ENCODE measurements around the gene EXOC6B.

The EXOC6B gene

DNA sequence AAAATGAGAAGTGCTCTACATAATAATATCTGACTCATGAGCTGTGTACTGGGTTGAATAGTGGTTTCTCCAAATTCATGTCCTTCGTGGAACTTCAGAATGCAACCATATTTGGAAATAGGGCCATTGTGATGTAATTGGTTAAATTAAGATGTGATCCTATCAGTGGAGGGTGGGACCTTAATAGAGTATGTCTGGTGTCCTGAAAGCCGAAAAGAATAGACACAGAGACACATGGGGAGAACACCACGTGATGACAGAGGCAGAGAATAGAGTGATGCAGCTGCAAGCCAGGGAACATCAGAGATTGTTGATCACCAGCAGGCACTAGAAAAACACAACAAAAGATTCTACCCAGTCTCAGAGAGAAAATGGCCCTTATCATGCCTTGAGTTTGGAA is 310.1 kb downstream of the EXOC6B start:
- no peak overlapping the region for H3K4me3 ChIP-seq (ENCODE audit: low read depth in 1 of 2, low read length in 2 of 2)
- DNase-seq (no peak), ATAC-seq (ENCODE audit: insufficient read depth, low read depth) (no peak)
- H3K4me1 ChIP-seq (ENCODE audit: insufficient read depth, low read length), result no peaks in the 10 kb centered on the region
- TF ChIP-seq, protein P1, sequence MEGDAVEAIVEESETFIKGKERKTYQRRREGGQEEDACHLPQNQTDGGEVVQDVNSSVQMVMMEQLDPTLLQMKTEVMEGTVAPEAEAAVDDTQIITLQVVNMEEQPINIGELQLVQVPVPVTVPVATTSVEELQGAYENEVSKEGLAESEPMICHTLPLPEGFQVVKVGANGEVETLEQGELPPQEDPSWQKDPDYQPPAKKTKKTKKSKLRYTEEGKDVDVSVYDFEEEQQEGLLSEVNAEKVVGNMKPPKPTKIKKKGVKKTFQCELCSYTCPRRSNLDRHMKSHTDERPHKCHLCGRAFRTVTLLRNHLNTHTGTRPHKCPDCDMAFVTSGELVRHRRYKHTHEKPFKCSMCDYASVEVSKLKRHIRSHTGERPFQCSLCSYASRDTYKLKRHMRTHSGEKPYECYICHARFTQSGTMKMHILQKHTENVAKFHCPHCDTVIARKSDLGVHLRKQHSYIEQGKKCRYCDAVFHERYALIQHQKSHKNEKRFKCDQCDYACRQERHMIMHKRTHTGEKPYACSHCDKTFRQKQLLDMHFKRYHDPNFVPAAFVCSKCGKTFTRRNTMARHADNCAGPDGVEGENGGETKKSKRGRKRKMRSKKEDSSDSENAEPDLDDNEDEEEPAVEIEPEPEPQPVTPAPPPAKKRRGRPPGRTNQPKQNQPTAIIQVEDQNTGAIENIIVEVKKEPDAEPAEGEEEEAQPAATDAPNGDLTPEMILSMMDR (IDR thresholded peaks at IDR 0.05; ENCODE audit: borderline replicate concordance, extremely low read depth, low read length, poor library complexity, severe bottlenecking), result no peak
- no peak for TF ChIP-seq EZH2 (IDR thresholded peaks at IDR 0.05; ENCODE audit: borderline replicate concordance, low read depth, low read length, severe bottlenecking)
- no peaks in the 10 kb centered on the region for H4K20me1 ChIP-seq (ENCODE audit: insufficient read depth, low read length)
- no peaks in the 10 kb centered on the region for H3K9me3 ChIP-seq (ENCODE audit: insufficient read depth, low read length, severe bottlenecking)
- H2AFZ ChIP-seq (ENCODE audit: low read depth, low read length), result no peak overlapping the region
- no peak overlapping the region for H3K4me2 ChIP-seq (ENCODE audit: insufficient read depth, low read length)
- no peaks in the 10 kb centered on the region for H3K27me3 ChIP-seq (ENCODE audit: insufficient read depth, low read length, poor library complexity)
- no peak overlapping the region for H3K9ac ChIP-seq (ENCODE audit: low read depth, low read length)
- no peaks in the 10 kb centered on the region for H3K79me2 ChIP-seq (ENCODE audit: insufficient read depth, low read length)
- no peaks in the 10 kb centered on the region for H3K36me3 ChIP-seq (ENCODE audit: insufficient read depth, low read length)
- H3K27ac ChIP-seq (ENCODE audit: low read length), result no peak overlapping the region

DNA sequence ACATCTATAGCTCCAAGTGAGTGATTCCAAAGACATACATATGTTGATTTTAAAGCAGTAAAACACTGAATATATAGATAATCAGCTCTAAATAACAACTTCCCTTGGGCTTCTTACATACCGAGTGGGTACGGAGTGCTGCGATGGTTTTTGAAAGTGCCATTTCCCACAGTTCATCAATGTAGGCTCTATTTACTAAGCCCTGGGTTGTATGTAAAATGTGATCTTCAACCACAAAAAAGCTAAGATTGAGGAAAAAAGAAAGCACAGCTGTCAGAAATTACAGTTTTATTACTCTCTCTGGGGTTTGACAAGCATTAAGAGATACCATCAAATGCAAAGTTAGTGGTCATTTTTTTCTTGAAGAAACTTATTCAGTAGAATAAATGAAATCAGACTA is 312.8 kb downstream of the EXOC6B start:
- Histone ChIP-seq H3K4me3 (ENCODE audit: low read depth in 1 of 2, low read length in 2 of 2) (no peak overlapping the region), H3K79me2 (ENCODE audit: insufficient read depth, low read length) (no peaks in the 10 kb centered on the region), H3K27me3 (ENCODE audit: insufficient read depth, low read length, poor library complexity) (no peaks in the 10 kb centered on the region), H3K27ac (ENCODE audit: low read length) (no peak overlapping the region), H3K9me3 (ENCODE audit: insufficient read depth, low read length, severe bottlenecking) (no peaks in the 10 kb centered on the region), H3K4me2 (ENCODE audit: insufficient read depth, low read length) (no peak overlapping the region), H3K36me3 (ENCODE audit: insufficient read depth, low read length) (no peaks in the 10 kb centered on the region), H3K4me1 (ENCODE audit: insufficient read depth, low read length) (no peaks in the 10 kb centered on the region), H3K9ac (ENCODE audit: low read depth, low read length) (no peak overlapping the region), H4K20me1 (ENCODE audit: insufficient read depth, low read length) (no peaks in the 10 kb centered on the region), H2AFZ (ENCODE audit: low read depth, low read length) (no peak overlapping the region)
- DNase-seq, result no peak
- TF ChIP-seq, protein P1 (IDR thresholded peaks at IDR 0.05; ENCODE audit: borderline replicate concordance, extremely low read depth, low read length, poor library complexity, severe bottlenecking), result no peak
- TF ChIP-seq EZH2 (IDR thresholded peaks at IDR 0.05; ENCODE audit: borderline replicate concordance, low read depth, low read length, severe bottlenecking), result no peak
- no peak for ATAC-seq (ENCODE audit: insufficient read depth, low read depth)

DNA sequence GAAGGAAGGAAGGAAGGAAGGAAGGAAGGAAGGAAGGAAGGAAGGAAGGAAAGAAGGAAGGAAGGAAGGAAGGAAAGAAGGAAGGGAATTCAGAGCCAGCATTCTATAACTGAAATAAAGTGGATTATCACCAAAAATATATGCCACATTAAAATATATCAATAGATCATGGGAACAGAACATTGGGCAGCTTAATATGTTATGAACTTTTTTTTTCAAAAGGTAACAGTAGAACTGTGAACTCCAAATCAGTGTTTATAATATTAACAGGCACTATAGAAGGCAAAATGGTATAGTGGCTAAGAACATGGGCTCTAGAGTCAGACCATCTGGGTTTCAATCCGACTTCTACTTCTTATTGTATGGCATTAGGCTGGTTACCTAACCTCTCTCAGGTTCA is 313.5 kb downstream of the EXOC6B start:
- Histone ChIP-seq H3K36me3 (ENCODE audit: insufficient read depth, low read length) (no peaks in the 10 kb centered on the region), H3K9me3 (ENCODE audit: insufficient read depth, low read length, severe bottlenecking) (no peaks in the 10 kb centered on the region), H3K4me1 (ENCODE audit: insufficient read depth, low read length) (no peaks in the 10 kb centered on the region), H4K20me1 (ENCODE audit: insufficient read depth, low read length) (no peaks in the 10 kb centered on the region), H3K27me3 (ENCODE audit: insufficient read depth, low read length, poor library complexity) (no peaks in the 10 kb centered on the region), H3K9ac (ENCODE audit: low read depth, low read length) (no peak overlapping the region), H3K4me2 (ENCODE audit: insufficient read depth, low read length) (no peak overlapping the region), H2AFZ (ENCODE audit: low read depth, low read length) (no peak overlapping the region), H3K4me3 (ENCODE audit: low read depth in 1 of 2, low read length in 2 of 2) (no peak overlapping the region), H3K27ac (ENCODE audit: low read length) (no peak overlapping the region), H3K79me2 (ENCODE audit: insufficient read depth, low read length) (no peaks in the 10 kb centered on the region)
- TF ChIP-seq, protein P1 (IDR thresholded peaks at IDR 0.05; ENCODE audit: borderline replicate concordance, extremely low read depth, low read length, poor library complexity, severe bottlenecking), result no peak
- no peak for TF ChIP-seq EZH2 (IDR thresholded peaks at IDR 0.05; ENCODE audit: borderline replicate concordance, low read depth, low read length, severe bottlenecking)
- ATAC-seq (ENCODE audit: insufficient read depth, low read depth) (no peak), DNase-seq (no peak)

DNA sequence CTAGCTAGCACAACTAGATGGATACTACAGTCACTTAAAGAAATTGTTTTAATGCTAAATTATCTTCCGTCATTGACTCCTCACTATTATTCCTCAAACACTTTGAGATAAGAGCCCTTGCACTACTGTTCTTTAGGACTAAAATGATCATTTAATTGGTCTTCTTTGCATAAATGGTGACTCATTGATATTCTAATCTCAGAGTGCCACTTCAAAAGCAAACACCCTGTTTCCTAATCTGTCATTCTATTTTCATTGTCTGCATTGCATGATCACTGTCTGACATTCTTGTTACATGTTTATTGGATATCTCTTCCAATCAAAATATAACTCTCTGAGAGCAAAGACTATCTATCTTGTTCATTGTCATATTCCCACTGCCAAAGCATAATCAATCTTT is 313.9 kb downstream of the EXOC6B start:
- H3K27me3 ChIP-seq (ENCODE audit: insufficient read depth, low read length, poor library complexity), result no peaks in the 10 kb centered on the region
- no peak overlapping the region for H2AFZ ChIP-seq (ENCODE audit: low read depth, low read length)
- no peak overlapping the region for H3K9ac ChIP-seq (ENCODE audit: low read depth, low read length)
- no peak overlapping the region for H3K4me2 ChIP-seq (ENCODE audit: insufficient read depth, low read length)
- H4K20me1 ChIP-seq (ENCODE audit: insufficient read depth, low read length), result no peaks in the 10 kb centered on the region
- H3K4me1 ChIP-seq (ENCODE audit: insufficient read depth, low read length), result no peaks in the 10 kb centered on the region
- no peaks in the 10 kb centered on the region for H3K9me3 ChIP-seq (ENCODE audit: insufficient read depth, low read length, severe bottlenecking)
- no peak overlapping the region for H3K27ac ChIP-seq (ENCODE audit: low read length)
- H3K79me2 ChIP-seq (ENCODE audit: insufficient read depth, low read length), result no peaks in the 10 kb centered on the region
- TF ChIP-seq, protein P1 (IDR thresholded peaks at IDR 0.05; ENCODE audit: borderline replicate concordance, extremely low read depth, low read length, poor library complexity, severe bottlenecking), result no peak
- TF ChIP-seq EZH2 (IDR thresholded peaks at IDR 0.05; ENCODE audit: borderline replicate concordance, low read depth, low read length, severe bottlenecking), result no peak
- no peak overlapping the region for H3K4me3 ChIP-seq (ENCODE audit: low read depth in 1 of 2, low read length in 2 of 2)
- no peak for DNase-seq
- H3K36me3 ChIP-seq (ENCODE audit: insufficient read depth, low read length), result no peaks in the 10 kb centered on the region
- ATAC-seq (ENCODE audit: insufficient read depth, low read depth), result no peak
